WTC11 (cell line): Measurements from ENCODE around the gene OR2L2. TPM values are rescaled to one million over a fixed set of nuclear protein-coding genes. Genes with fewer than 3 reads are reported as not detected.

Source experiments
- ATAC-seq: fragments of 200-7000 bp; cut with Tn5 transposase; 2 replicates; pipeline ENCODE4 v1.10.0; 2021; ENCODE audit warnings: mild to moderate bottlenecking, moderate library complexity
- CTCF ChIA-PET: fragments of 300-600 bp; sonication (Branson Sonifier 250); formaldehyde crosslinking; loops from one replicate; lab custom pipeline; 2021; ENCODE audit warnings: antibody characterized with exemption; lab: Charles Lee
- POLR2A ChIA-PET: fragments of 350-600 bp; sonication (Branson Sonifier 250); formaldehyde crosslinking; loops from one replicate; lab custom pipeline; 2021; ENCODE audit warnings: antibody characterized with exemption; lab: Charles Lee
- DNase-seq: peaks from one replicate; pipeline ENCODE4 v3.0.0; 2021; ENCODE audit warnings: low spot score
- H3K27ac Mint-ChIP-seq: 2 replicates; pipeline ENCODE4 v1.8.0; 2021; ENCODE audit warnings: mixed read lengths
- H3K27me3 Mint-ChIP-seq: 2 replicates; pipeline ENCODE4 v1.8.0; 2021; ENCODE audit warnings: low read depth, mild to moderate bottlenecking, moderate library complexity, mixed read lengths
- H3K36me3 Mint-ChIP-seq: 2 replicates; pipeline ENCODE4 v1.8.0; 2021; ENCODE audit warnings: mixed read lengths
- H3K4me1 Mint-ChIP-seq: 2 replicates; pipeline ENCODE4 v1.8.0; 2022; ENCODE audit warnings: mixed read lengths
- H3K4me3 Mint-ChIP-seq: 2 replicates; pipeline ENCODE4 v1.8.0; 2021; ENCODE audit warnings: mild to moderate bottlenecking, moderate library complexity, mixed read lengths
- H3K9me3 Mint-ChIP-seq: 2 replicates; pipeline ENCODE4 v1.8.0; 2021; ENCODE audit warnings: mixed read lengths
- AFF4 ChIP-seq: sonication (generic); formaldehyde crosslinking; IDR thresholded peaks from 2 replicates; pipeline ENCODE4 v1.8.1; 2023; ENCODE audit warnings: mild to moderate bottlenecking, missing genetic modification reagents, borderline replicate concordance
- ATF3 ChIP-seq: sonication (generic); formaldehyde crosslinking; conservative IDR thresholded peaks from 2 replicates; pipeline ENCODE4 v1.8.1; 2022; ENCODE audit warnings: mild to moderate bottlenecking, missing genetic modification reagents
- CDX4 ChIP-seq: fragments of 250-450 bp; sonication (Bioruptor Pico); IDR thresholded peaks from 2 replicates; pipeline ENCODE4 v1.9.0; 2021; ENCODE audit warnings: moderate library complexity, mild to moderate bottlenecking, inconsistent platforms, borderline replicate concordance
- CREM ChIP-seq: sonication (generic); formaldehyde crosslinking; IDR thresholded peaks from 2 replicates; pipeline ENCODE4 v1.8.1; 2022; ENCODE audit warnings: mild to moderate bottlenecking, missing genetic modification reagents, moderate library complexity
- EMX1 ChIP-seq: fragments of 250-450 bp; sonication (Bioruptor Pico); IDR thresholded peaks from 2 replicates; pipeline ENCODE4 v1.8.0; 2021; ENCODE audit warnings: mild to moderate bottlenecking
- FOXK1 ChIP-seq: sonication (generic); formaldehyde crosslinking; IDR thresholded peaks from 2 replicates; pipeline ENCODE4 v1.8.0; 2022; ENCODE audit warnings: mild to moderate bottlenecking, moderate library complexity, missing genetic modification reagents
- GABPB1 ChIP-seq: sonication (generic); formaldehyde crosslinking; IDR thresholded peaks from 2 replicates; pipeline ENCODE4 v1.8.1; 2023; ENCODE audit warnings: mild to moderate bottlenecking, missing genetic modification reagents
- NFATC4 ChIP-seq: fragments of 250-450 bp; sonication (Bioruptor Pico); IDR thresholded peaks from 2 replicates; pipeline ENCODE4 v1.9.0; 2021; ENCODE audit warnings: mild to moderate bottlenecking
- PRRX2 ChIP-seq: fragments of 250-450 bp; sonication (Bioruptor Pico); IDR thresholded peaks from 2 replicates; pipeline ENCODE4 v1.8.0; 2021; ENCODE audit warnings: mild to moderate bottlenecking
- TCF7 ChIP-seq: sonication (generic); formaldehyde crosslinking; IDR thresholded peaks from 2 replicates; pipeline ENCODE4 v1.8.0; 2022; ENCODE audit warnings: mild to moderate bottlenecking, low read depth, missing genetic modification reagents, moderate library complexity
- ZBTB21 ChIP-seq: sonication (generic); formaldehyde crosslinking; IDR thresholded peaks from 2 replicates; pipeline ENCODE4 v1.8.1; 2023; ENCODE audit warnings: mild to moderate bottlenecking, missing genetic modification reagents, borderline replicate concordance
- ZBTB43 ChIP-seq: sonication (generic); formaldehyde crosslinking; IDR thresholded peaks from 2 replicates; pipeline ENCODE4 v1.8.1; 2023; ENCODE audit warnings: mild to moderate bottlenecking, missing genetic modification reagents
- ZNF263 ChIP-seq: sonication (generic); formaldehyde crosslinking; IDR thresholded peaks from 2 replicates; pipeline ENCODE4 v1.8.1; 2022; ENCODE audit warnings: low read depth, mild to moderate bottlenecking, moderate library complexity, missing genetic modification reagents
- ZNF425 ChIP-seq: fragments of 250-450 bp; sonication (Bioruptor Pico); conservative IDR thresholded peaks from 2 replicates; pipeline ENCODE4 v1.9.0; 2021; ENCODE audit warnings: mild to moderate bottlenecking
- total RNA-seq: library from RNA; stranded (reverse); gene quantifications from 3 replicates; pipeline ENCODE4 v1.2.3, GENCODE V29; 2021
- TF ChIP-seq, protein P1 (sequence below): sonication (generic); formaldehyde crosslinking; IDR thresholded peaks from 2 replicates; pipeline ENCODE4 v1.8.1; 2022; ENCODE audit warnings: low read depth, missing genetic modification reagents, borderline replicate concordance
- TF ChIP-seq, protein P2 (sequence below): sonication (generic); formaldehyde crosslinking; IDR thresholded peaks from 2 replicates; pipeline ENCODE4 v1.8.1; 2022; ENCODE audit warnings: missing genetic modification reagents, borderline replicate concordance

The OR2L2 gene
- total RNA-seq, 1 experiment from 2014 or later: not detected

DNA sequence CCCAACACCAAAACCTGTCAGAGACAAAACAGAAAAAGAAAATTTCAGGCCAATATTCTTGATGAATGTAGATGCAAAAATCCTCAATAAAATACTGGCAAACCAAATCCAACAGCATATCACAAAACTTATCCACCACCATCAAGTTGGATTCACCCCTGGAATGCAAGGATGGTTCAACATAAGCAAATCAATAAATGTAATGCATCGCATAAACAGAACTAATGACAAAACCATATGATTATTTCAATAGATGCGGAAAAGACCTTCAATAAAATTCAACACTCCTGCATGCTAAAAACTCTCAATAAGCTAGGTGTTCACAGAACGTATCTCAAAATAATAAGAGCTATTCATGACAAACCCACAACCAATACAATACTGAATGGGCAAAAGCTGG is 20.2 kb upstream of the OR2L2 start:
- H3K36me3 Mint-ChIP-seq: peaks cover 74% of the 10 kb centered on the region

More for the DNA sequence above, 20.2 kb upstream of the OR2L2 start:
- ATAC-seq: no peak
- H3K27ac Mint-ChIP-seq: no peak overlapping the region
- H3K4me1 Mint-ChIP-seq: no peaks in the 10 kb centered on the region
- peaks cover 90% of the 10 kb centered on the region for H3K9me3 Mint-ChIP-seq
- TF ChIP-seq NFATC4 (CRISPR knock-in tag) (no peak), EMX1 (CRISPR knock-in tag) (no peak), ZNF425 (no peak), CREM (CRISPR knock-in tag) (no peak), TCF7 (no peak), ZBTB43 (CRISPR knock-in tag) (no peak), FOXK1 (CRISPR knock-in tag) (no peak), CDX4 (CRISPR knock-in tag) (no peak), PRRX2 (CRISPR knock-in tag) (no peak), ZNF263 (CRISPR knock-in tag) (no peak), GABPB1 (CRISPR knock-in tag) (no peak), ATF3 (CRISPR knock-in tag) (no peak), AFF4 (CRISPR knock-in tag) (no peak), ZBTB21 (CRISPR knock-in tag) (no peak)
- TF ChIP-seq, protein P1, sequence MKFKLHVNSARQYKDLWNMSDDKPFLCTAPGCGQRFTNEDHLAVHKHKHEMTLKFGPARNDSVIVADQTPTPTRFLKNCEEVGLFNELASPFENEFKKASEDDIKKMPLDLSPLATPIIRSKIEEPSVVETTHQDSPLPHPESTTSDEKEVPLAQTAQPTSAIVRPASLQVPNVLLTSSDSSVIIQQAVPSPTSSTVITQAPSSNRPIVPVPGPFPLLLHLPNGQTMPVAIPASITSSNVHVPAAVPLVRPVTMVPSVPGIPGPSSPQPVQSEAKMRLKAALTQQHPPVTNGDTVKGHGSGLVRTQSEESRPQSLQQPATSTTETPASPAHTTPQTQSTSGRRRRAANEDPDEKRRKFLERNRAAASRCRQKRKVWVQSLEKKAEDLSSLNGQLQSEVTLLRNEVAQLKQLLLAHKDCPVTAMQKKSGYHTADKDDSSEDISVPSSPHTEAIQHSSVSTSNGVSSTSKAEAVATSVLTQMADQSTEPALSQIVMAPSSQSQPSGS: no peak
- TF ChIP-seq, protein P2, sequence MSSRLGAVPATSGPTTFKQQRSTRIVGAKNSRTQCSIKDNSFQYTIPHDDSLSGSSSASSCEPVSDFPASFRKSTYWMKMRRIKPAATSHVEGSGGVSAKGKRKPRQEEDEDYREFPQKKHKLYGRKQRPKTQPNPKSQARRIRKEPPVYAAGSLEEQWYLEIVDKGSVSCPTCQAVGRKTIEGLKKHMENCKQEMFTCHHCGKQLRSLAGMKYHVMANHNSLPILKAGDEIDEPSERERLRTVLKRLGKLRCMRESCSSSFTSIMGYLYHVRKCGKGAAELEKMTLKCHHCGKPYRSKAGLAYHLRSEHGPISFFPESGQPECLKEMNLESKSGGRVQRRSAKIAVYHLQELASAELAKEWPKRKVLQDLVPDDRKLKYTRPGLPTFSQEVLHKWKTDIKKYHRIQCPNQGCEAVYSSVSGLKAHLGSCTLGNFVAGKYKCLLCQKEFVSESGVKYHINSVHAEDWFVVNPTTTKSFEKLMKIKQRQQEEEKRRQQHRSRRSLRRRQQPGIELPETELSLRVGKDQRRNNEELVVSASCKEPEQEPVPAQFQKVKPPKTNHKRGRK (CRISPR knock-in tag): no peak
- CTCF ChIA-PET: no interaction called here
- H3K27me3 Mint-ChIP-seq: peaks cover 3% of the 10 kb centered on the region
- POLR2A ChIA-PET: no interaction called here
- no peak for DNase-seq
- no peak overlapping the region for H3K4me3 Mint-ChIP-seq
